Thyroid gland (tissue), 4 donors: ENCODE results near the gene ADM2. TPM values are rescaled to one million over a fixed set of nuclear protein-coding genes. Genes with fewer than 3 reads are reported as not detected.
"Not testable (repeated sequence)": the region's sequence is repeated elsewhere in the genome, so short reads cannot be mapped to it uniquely, and the experiment has no call there.

Experiments used
- DNase-seq, 2 donors: peaks; one replicate each; pipeline ENCODE4 v3.0.0-alpha.2; 2019
- H3K27ac ChIP-seq, 3 donors: fragments of 200-600 bp; sonication (generic); 1 replicate in 2 of 3; 2 replicates in 1 of 3; pipeline ENCODE4 v1.5.1; 2016 to 2019; ENCODE audit warnings: mild to moderate bottlenecking in 1 of 3, moderate library complexity in 1 of 3
- H3K27me3 ChIP-seq: fragments of 200-600 bp; sonication (generic); one replicate; pipeline ENCODE4 v1.5.1; 2019
- H3K36me3 ChIP-seq, 2 donors: fragments of 200-600 bp; sonication (generic); one replicate each; pipeline ENCODE4 v1.5.1; 2016 to 2019
- H3K4me1 ChIP-seq, 2 donors: fragments of 200-600 bp; sonication (generic); one replicate each; pipeline ENCODE4 v1.5.1; 2017 to 2019
- H3K4me3 ChIP-seq, 3 donors: fragments of 200-600 bp; sonication (generic); replicated peaks in 1 of 3; 1 replicate in 2 of 3; 2 replicates in 1 of 3; pipeline ENCODE4 v1.5.1; 2016; ENCODE audit warnings: mild to moderate bottlenecking in 1 of 3
- H3K9me3 ChIP-seq: fragments of 200-600 bp; sonication (generic); one replicate; pipeline ENCODE4 v1.5.1; 2017
- CTCF ChIP-seq, 6 experiments: fragments of 200-600 bp in 3 of 6; fragments of 450-650 bp in 3 of 6; sonication (generic) in 3 of 6; IDR thresholded peaks; one replicate each; pipeline ENCODE4 v1.5.1; 2016 to 2019; ENCODE audit warnings: antibody characterized with exemption in 6 of 6, mild to moderate bottlenecking in 2 of 6, inconsistent platforms in 1 of 6, moderate library complexity in 1 of 6
- POLR2A ChIP-seq, 2 donors: fragments of 450-650 bp; IDR thresholded peaks; one replicate each; pipeline ENCODE4 v1.6.1; 2017; ENCODE audit warnings: antibody characterized with exemption in 2 of 2, mild to moderate bottlenecking in 2 of 2, moderate library complexity in 1 of 2
- WGBS, 2 donors: methylation state at CpG; one replicate each; pipeline ENCODE4 v1.1.5; 2017; 5-methylcytosine and 5-hydroxymethylcytosine counted together
- intact Hi-C: fragments of 100-400 bp; cut with DNase I; formaldehyde crosslinking; loops from one replicate; pipeline ENCODE4 v1.15.1; 2023
- total RNA-seq, 4 donors: library from RNA; depleted of rRNA; stranded (reverse); fragments of >200 nt; gene quantifications; one replicate each; pipeline ENCODE4 v1.2.3, GENCODE V29; 2016

The ADM2 gene
- total RNA-seq, 4 donors from 2014 or later: 5.2 to 23.5 (median 6.6) TPM

GRCh38 chr22:50531962-50532674 is 50.8 kb downstream of the ADM2 start:
- intact Hi-C loops: no loop called here
- H3K4me1 ChIP-seq: peaks cover 25 to 40% of the 10 kb centered on the region in 2 donors
- WGBS, 2 donors: 6 to 37% methylated on average over 7 to 24 of the region's 56 CpGs
- TF ChIP-seq POLR2A (IDR thresholded peaks at IDR 0.05) (peak; percentile 30 to 55), CTCF (IDR thresholded peaks at IDR 0.05) (no peak)
- H3K27ac ChIP-seq: peak overlapping the region; percentile 81 to 99 (median 85)
- H3K9me3 ChIP-seq: no peaks in the 10 kb centered on the region
- H3K36me3 ChIP-seq: no peaks in the 10 kb centered on the region
- H3K27me3 ChIP-seq: no peaks in the 10 kb centered on the region
- peak overlapping the region; percentile 33 to 81 (median 46) for H3K4me3 ChIP-seq
- peak; percentile 77 to 80 for DNase-seq

GRCh38 chr22:50532824-50533796 is 51.8 kb downstream of the ADM2 start:
- Histone ChIP-seq H3K36me3 (no peaks in the 10 kb centered on the region), H3K4me3 (no peak overlapping the region), H3K27me3 (no peaks in the 10 kb centered on the region), H3K9me3 (no peaks in the 10 kb centered on the region), H3K4me1 (peaks cover 25 to 37% of the 10 kb centered on the region in 2 donors), H3K27ac (peak overlapping the region; percentile 35 to 99 (median 85))
- intact Hi-C loops: no loop called here
- no peak for DNase-seq
- WGBS, 2 donors: 71% methylated on average over 19 of the region's 19 CpGs
- no peak for TF ChIP-seq POLR2A (IDR thresholded peaks at IDR 0.05)
- no peak for TF ChIP-seq CTCF (IDR thresholded peaks at IDR 0.05)

- intact Hi-C loops, H3K27me3 ChIP-seq, H3K36me3 ChIP-seq, H3K9me3 ChIP-seq, H3K4me3 ChIP-seq: not testable (repeated sequence)
- Histone ChIP-seq H3K4me1 (peaks cover 25 to 46% of the 10 kb centered on the region in 2 donors), H3K27ac (peak overlapping the region; percentile 1 to 99 (median 35))
- peak in 1 of 2 donors; percentile 66 for TF ChIP-seq POLR2A (IDR thresholded peaks at IDR 0.05)
- 34 to 43% methylated on average over 21 of the region's 21 CpGs for WGBS, 2 donors
- peak; percentile 82 to 87 for DNase-seq
These were observed 52.7 kb downstream of the ADM2 start for GRCh38 chr22:50533856-50534711.

GRCh38 chr22:50535113-50535512 is 53.8 kb downstream of the ADM2 start:
- peaks cover 29 to 50% of the 10 kb centered on the region in 2 donors for H3K4me1 ChIP-seq
- peak overlapping the region in 1 of 3 donors; percentile 60 for H3K27ac ChIP-seq
- no peak overlapping the region for H3K4me3 ChIP-seq
- WGBS, 2 donors: 80% methylated on average over 8 of the region's 8 CpGs
- no peaks in the 10 kb centered on the region for H3K36me3 ChIP-seq
- no peak for DNase-seq
- H3K27me3 ChIP-seq: no peaks in the 10 kb centered on the region
- H3K9me3 ChIP-seq: no peaks in the 10 kb centered on the region
- no peak for TF ChIP-seq POLR2A (IDR thresholded peaks at IDR 0.05)
- no peak for TF ChIP-seq CTCF (IDR thresholded peaks at IDR 0.05)
- intact Hi-C loops: no loop called here

Other genes starting within 250 kb of the ADM2 start
- 100 to 1,000 TPM in 1 of 4 donors, 10 to 100 TPM in 3; 64.6 to 102 (median 80.3) TPM for gene TUBGCP6, start 236.5 kb upstream of the ADM2 start, total RNA-seq
- gene HDAC10, start 230.3 kb upstream of the ADM2 start, total RNA-seq: 10 to 100 TPM; 31.4 to 42.7 (median 32.5) TPM
- 1 to 10 TPM; 3.1 to 5.1 (median 3.7) TPM for gene MAPK12, start 219.9 kb upstream of the ADM2 start, total RNA-seq
- gene MAPK11, start 211.2 kb upstream of the ADM2 start, total RNA-seq: 1 to 10 TPM; 2.8 to 4.7 (median 4.0) TPM
- 100 to 1,000 TPM; 143 to 266 (median 215) TPM for gene PLXNB2, start 173.9 kb upstream of the ADM2 start, total RNA-seq
- gene DENND6B, start 154.5 kb upstream of the ADM2 start, total RNA-seq: 10 to 100 TPM in 2 of 4 donors, 1 to 10 TPM in 2; 4.3 to 14.3 (median 9.3) TPM
- gene PPP6R2, start 138.2 kb upstream of the ADM2 start, total RNA-seq: 100 to 1,000 TPM in 1 of 4 donors, 10 to 100 TPM in 3; 65.7 to 103 (median 74.0) TPM
- 100 to 1,000 TPM in 3 of 4 donors, 10 to 100 TPM in 1; 80.0 to 227 (median 128) TPM for gene SBF1, start 6.5 kb upstream of the ADM2 start, total RNA-seq
- gene MIOX, start 5.3 kb downstream of the ADM2 start, total RNA-seq: 10 to 100 TPM in 1 of 4 donors, 1 to 10 TPM in 3; 2.1 to 11.3 (median 4.7) TPM
- gene LMF2, start 26.2 kb downstream of the ADM2 start, total RNA-seq: 100 to 1,000 TPM in 2 of 4 donors, 10 to 100 TPM in 2; 53.2 to 117 (median 96.6) TPM
- 10 to 100 TPM; 39.6 to 47.5 (median 43.1) TPM for gene NCAPH2, start 26.7 kb downstream of the ADM2 start, total RNA-seq
- 1 to 10 TPM in 3 of 4 donors, not detected in 1; 2.6 to 5.5 (median 2.9) TPM for gene SCO2, start 44.1 kb downstream of the ADM2 start, total RNA-seq
- gene TYMP, start 48.5 kb downstream of the ADM2 start, total RNA-seq: 10 to 100 TPM; 28.0 to 61.0 (median 33.6) TPM
- gene KLHDC7B, start 64.4 kb downstream of the ADM2 start, total RNA-seq: under 1 TPM in 1 of 4 donors, not detected in 3; 0.27 TPM
- 1 to 10 TPM in 3 of 4 donors, not detected in 1; 3.5 to 6.0 (median 4.3) TPM for gene SYCE3, start 81.4 kb downstream of the ADM2 start, total RNA-seq
- gene CPT1B, start 96.9 kb downstream of the ADM2 start, total RNA-seq: 10 to 100 TPM in 3 of 4 donors, 1 to 10 TPM in 1; 9.7 to 38.7 (median 14.9) TPM
- 10 to 100 TPM; 49.1 to 96.9 (median 67.8) TPM for gene CHKB, start 101.3 kb downstream of the ADM2 start, total RNA-seq
- 1 to 10 TPM in 3 of 4 donors, under 1 TPM in 1; 0.94 to 3.3 (median 1.5) TPM for gene MAPK8IP2, start 119.2 kb downstream of the ADM2 start, total RNA-seq
- gene ARSA, start 146.6 kb downstream of the ADM2 start, total RNA-seq: 10 to 100 TPM; 30.9 to 73.5 (median 61.2) TPM
- gene SHANK3, start 191.3 kb downstream of the ADM2 start, total RNA-seq: 10 to 100 TPM; 11.5 to 23.0 (median 17.7) TPM